Left cardiac atrium (tissue), 4 donors: ENCODE measurements around the gene TNNI3K. TPM values are rescaled to one million over a fixed set of nuclear protein-coding genes. Genes with fewer than 3 reads are reported as not detected.

Experiments
- ATAC-seq, 2 donors: fragments of 200-7000 bp; cut with Tn5 transposase; one replicate each; pipeline ENCODE4 v1.9.1; 2020; ENCODE audit warnings: mild to moderate bottlenecking in 2 of 2, moderate library complexity in 2 of 2
- DNase-seq: peaks from one replicate; pipeline ENCODE4 v3.0.0-alpha.2; 2020
- intact Hi-C, 2 donors: fragments of 100-400 bp; cut with DNase I; formaldehyde crosslinking; loops; one replicate each; pipeline versions ENCODE4 v1.14.1 to v1.15.1; 2022 to 2023
- total RNA-seq, 2 donors: library from RNA; stranded (reverse); fragmentation: NEBNext Ultra II Directional; extraction: Animal tissue kit (Norgen Biotek cat#: 25700); gene quantifications; one replicate each; pipeline ENCODE4 v1.2.1, GENCODE V29; 2021
- donor health status: DM: no; HTN: yes; CAD: no.
- donor health status: DM: no; HTN: yes; CAD: no; lungs with severe emphysema.
- donor health status: DM: yes; HTN: yes; CAD: no.
- donor health status: Dilated cardiomyopathy.

The TNNI3K gene
- total RNA-seq, 2 donors from 2014 or later, result 4.8 to 33.0 TPM

DNA sequence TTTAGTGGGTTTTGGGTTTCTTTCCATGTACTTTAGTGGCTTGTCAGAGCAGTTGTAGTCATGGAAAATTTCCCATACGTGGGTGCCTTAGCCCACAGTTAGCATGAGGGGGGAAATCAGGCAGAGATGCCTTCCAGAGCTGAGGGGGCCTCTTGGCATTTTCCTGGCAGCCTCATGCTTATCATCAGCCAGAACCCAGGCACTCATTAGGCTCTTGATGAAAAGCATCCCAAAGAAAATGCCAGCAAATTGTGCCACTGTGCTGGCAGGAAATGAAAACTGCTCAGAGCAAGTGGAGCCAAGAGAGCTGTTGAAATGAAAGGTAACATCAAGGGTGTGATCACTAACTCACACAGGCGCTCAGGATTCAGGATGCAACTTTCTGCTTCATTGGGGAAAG, 128.0 kb downstream of the TNNI3K start:
- ATAC-seq (peak; percentile 68 to 88), DNase-seq (peak; percentile 15)
- intact Hi-C loops, result no loop called here

DNA sequence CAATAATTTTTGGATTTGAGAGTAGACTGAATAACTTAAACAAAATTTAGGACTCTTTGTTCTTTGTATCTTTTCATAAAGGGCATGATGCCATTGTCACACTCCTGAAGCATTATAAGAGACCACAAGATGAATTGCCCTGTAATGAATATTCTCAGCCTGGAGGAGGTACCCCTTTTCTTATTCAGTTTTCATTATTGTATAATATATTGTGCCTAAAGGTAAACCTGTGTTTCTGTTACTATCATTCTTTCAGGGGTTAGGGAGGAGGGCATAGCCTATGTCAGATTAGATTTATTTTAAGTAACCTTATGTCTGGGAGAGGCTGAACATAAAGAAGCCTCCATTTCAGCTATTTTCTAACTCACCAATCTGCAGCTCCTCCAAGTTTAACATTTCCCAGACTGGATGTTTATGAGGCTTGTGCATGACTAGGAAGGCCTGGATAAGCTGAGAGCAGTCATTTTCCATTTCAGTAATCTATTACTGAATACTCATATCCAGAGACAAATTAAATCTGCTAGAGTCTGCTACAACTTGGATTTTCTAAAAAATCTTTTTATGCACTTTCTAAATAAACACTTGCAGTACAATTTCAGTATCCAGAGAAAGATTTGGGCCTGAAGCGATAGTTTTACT, 132.1 kb downstream of the TNNI3K start:
- DNase-seq (no peak), ATAC-seq (no peak)
- intact Hi-C loops, result no loop called here

DNA sequence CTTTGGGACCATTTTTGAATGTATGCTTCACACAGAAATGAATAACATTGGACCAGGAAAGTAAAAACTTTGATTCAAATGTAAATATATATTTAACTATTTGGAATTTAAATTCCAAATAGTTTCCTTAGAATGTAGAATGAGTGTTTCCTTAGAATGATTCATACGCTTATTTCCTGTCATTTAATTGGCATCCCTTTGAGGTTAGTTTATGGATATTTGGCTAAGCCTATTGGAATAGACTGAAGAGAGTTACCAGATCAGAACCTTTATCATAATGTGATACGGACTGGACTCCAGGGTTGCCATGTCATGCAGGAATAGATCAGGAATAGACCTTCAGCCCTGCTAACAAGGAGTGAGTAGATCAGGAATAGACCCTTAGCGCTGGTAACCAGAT, 133.1 kb downstream of the TNNI3K start:
- ATAC-seq (no peak), DNase-seq (no peak)
- intact Hi-C loops, result no loop called here

DNA sequence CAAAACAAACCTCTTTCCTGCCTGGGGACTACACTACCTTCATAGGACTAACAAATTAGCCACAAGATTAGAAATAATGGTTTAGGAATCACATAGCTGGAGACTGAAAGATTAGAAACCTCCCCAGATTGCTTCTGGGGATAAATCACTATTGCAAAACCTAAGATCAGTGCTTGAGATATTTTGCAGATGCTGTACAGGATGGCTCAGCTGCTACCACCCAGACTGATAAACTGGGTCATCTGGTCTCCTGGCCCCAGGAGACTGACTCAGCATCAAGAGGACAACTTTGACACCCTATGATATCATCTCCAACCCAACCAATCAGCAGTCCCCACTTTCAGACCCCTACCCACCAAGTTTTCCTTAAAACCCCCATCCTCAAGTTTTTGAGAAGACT, 140.2 kb downstream of the TNNI3K start:
- ATAC-seq, result no peak
- no peak for DNase-seq
- intact Hi-C loops, result no loop called here

DNA sequence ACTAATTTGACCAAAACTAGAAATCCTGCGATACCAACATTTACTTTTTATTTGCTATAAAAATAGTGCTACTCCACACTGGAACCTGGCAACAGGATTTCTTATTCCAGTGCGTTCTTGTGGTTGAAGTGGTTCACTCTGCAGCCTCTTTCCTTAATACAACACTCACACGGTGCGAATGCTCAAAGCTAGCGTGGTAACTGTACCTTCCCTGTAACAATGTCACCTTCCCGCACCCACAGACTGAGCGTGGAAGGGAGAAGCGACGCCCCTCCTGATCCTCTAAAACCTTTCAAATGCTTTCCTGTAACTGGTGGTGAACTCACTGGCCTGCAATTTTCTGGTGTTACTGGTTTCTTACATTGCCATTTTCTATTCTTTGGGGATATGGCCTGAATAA, 145.1 kb downstream of the TNNI3K start:
- DNase-seq (no peak), ATAC-seq (no peak)
- intact Hi-C loops, result no loop called here

DNA sequence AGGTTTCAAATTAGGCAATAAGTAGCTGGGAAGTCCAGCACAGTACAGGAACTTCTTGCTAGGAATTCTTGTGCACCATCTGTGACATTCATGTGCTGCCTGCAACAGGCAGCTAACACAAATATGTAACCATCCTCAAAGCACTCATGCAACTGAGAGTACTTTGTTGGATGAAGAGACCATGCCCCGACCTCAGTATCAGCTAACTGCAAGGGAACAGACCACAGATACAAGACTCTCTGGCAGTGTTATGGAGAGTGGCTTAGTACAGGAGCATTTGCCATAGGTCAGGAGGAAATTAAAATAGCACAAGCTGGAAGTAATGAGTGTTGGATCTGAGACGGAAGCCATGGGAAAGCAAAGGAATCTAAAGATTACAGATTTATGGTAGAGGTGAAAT, 153.7 kb downstream of the TNNI3K start:
- ATAC-seq (no peak), DNase-seq (no peak)
- intact Hi-C loops, result no loop called here

DNA sequence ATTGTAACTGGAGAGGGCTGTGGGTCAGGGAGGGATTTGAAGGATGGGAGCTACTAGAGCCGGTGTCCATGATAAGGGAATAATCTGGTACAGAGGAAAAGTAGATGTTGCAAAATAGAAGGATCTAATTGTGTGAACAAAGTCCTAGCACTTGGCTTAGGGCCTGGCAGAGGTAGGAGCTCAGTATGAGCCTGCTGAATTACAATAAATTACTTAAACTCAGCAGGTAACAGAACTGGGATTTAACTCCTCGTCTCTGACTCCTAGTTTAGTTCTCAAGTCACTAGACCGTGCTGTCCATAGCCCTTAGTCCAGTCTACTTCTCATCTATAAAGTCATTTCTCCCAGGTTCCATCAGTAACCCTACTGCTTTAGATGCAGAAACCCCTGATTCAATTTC, 157.0 kb downstream of the TNNI3K start:
- DNase-seq (no peak), ATAC-seq (no peak)
- intact Hi-C loops, result no loop called here

DNA sequence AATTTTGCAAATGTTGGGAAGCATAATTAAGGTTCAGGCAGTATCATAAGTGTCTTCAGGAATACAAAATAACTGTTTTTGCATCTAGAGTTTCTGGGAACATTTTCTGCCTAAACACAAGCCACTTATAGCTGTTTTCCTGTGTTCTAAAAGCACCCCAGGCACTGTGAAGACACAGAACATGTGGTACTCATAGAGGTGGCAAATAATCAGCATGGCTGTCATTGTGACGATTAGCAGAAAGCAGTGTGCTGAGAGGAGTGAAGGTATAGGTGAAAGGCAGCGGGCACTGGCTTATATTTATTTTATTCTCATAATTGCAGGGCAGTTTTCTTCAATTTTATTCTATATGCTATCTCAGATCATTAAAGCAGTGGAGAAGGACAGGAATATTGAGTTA, 157.7 kb downstream of the TNNI3K start:
- intact Hi-C loops, result no loop called here
- no peak for DNase-seq

DNA sequence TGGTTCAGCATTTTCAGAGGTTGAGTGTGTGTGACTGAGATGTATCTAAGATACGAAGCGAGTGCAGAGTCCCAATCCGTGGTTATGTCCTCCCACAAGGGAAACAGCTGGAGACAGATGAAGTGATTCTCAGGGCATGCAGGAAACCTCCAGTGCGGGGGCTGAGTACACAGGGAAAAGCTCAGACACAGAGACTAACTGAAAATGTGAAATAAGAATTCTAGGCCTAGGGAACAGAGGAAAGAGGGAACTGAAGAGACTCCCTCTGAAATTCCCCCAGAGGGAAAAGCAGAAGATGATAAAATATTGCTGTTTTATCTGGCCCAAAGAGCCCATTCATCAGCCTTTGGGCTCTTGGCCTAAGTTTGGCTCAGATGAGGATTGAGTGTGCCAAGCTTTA, 160.4 kb downstream of the TNNI3K start:
- DNase-seq (peak; percentile 27), ATAC-seq (peak in 1 of 2 donors; percentile 69)
- intact Hi-C loops, result no loop called here

More for the DNA sequence above, 157.7 kb downstream of the TNNI3K start:
- peak in 1 of 2 donors; percentile 55 for ATAC-seq

DNA sequence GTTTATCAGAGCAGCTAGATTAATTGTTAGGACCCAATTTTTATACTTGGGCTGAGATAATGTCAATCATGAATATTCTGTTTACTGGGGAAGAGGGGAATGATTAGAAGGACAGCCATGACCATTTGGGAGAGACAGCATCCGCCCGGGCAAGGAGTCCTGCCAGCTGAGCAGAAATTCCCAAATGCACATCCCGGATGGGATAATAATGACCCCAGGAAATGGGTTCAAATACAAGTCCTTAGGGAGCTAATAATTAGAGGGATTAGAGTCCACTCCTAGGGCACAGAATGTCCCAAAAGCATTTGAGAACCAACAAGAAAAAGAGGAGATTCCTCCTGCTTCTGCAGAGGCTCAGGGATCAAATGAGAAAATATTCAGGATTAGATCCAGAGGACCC, 161.3 kb downstream of the TNNI3K start:
- peak; percentile 19 for DNase-seq
- intact Hi-C loops, result no loop called here
- ATAC-seq, result peak; percentile 43 to 52

DNA sequence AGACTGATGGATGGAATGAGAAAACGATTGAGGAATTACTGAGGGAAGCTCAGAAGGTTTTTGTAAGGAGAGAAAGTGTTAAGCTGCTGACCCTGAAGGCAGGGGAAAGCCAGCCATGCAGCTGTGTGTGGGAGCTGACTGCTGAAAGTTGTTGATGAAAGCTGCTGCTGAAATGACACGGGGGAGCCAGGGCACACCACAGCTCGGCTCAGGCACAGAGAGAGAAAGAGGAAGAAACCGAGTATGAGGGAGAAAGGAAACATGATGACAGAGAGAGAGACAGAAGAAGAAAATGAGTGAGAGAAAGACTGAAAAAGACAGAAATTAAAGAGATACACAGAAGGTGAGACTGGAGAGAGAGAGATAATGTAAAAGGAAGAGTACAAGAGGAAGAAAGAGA, 161.7 kb downstream of the TNNI3K start:
- ATAC-seq (peak; percentile 72 to 77), DNase-seq (no peak)
- intact Hi-C loops, result no loop called here

DNA sequence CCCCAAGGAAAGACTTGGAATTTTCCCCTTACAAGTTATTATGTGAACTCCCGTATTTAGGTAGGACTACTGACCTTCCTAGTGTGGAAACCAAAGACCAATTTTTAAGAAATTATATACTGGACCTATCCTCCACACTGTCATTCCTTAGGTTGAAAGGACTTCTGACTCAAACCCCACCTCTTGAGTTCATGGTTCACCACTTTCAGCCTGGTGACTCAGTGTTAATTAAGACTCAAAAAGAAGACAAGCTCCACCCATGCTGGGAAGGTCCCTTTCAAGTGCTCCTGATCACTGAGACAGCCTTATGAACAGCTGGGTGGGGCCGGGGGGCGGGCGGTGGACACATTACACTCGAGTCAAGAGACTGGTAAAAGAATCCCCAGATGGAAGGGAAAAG, 164.1 kb downstream of the TNNI3K start:
- no peak for ATAC-seq
- intact Hi-C loops, result no loop called here
- DNase-seq, result no peak

DNA sequence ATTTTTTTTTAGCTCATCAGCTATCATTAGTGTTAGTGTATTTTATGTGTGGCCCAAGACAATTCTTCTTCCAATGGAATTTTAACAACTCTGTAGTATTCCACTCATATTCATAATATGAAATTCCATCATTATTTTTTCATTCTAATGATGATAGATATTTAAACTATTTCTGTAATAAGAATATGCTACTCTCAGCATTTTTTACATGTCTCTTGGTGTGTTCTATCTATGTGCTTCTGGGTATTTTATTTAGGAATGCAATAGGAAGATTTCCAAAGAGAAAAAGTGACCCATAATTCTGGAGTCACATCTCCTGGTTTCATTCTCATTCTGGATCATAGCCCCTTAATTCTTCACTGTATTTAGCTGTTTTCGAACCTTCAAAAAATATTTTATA, 167.7 kb downstream of the TNNI3K start:
- DNase-seq (no peak), ATAC-seq (no peak)
- intact Hi-C loops, result no loop called here

DNA sequence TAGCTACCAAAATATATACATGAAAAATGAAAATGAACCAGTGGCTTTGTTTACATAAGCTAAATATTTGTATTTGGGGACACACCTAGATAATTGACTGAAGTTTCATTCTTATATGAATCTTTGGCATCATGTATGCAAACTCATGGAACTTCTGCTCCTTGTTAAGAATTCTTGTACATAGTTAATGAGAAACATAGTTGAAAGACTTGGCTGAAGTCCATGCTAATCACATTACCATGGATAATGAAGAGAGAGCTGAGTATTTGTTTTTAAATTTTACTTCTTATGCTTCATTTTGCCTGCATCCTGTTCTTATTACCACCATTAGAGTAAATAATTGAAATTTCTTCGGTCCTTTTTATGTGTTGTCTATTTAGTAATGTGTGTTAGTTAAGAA, 168.4 kb downstream of the TNNI3K start:
- ATAC-seq, result no peak
- DNase-seq, result no peak
- intact Hi-C loops, result no loop called here

DNA sequence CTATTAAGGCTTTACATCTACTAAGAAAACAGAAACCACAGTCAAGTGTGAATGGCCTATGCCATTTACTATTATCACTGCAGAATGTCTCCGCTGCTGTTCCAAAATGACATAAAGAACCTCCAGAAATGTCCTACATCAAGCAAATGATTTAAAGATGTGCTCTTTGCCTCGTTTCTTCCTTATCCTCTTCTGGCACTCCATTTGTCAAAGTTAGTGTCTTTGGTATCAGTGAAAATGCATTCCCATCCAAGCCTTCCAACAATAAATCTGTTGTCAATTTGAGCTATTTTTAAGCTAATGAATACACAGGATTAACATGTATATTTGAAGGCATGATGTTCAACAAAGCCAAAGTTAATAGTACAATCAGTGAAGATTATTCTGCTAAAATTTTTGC, 171.6 kb downstream of the TNNI3K start:
- DNase-seq (no peak), ATAC-seq (no peak)
- intact Hi-C loops, result no loop called here

DNA sequence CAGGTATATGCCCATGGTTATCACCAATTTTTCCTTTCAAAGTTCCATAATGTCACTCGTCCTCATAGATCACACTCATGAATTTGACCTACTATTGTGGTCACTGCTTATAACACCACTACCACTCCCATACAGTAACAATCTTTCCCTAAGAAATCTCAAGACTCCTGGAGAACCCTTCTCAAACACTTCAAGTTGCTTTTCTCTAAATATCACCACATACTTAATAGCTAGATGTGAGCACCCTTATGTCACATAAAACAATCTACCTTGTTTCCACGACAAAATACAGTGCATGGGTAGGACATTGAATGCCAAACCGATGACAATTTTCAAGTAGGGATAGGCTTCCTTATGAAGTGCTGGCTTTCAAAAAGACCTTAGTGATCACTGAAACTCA, 172.7 kb downstream of the TNNI3K start:
- ATAC-seq, result no peak

DNA sequence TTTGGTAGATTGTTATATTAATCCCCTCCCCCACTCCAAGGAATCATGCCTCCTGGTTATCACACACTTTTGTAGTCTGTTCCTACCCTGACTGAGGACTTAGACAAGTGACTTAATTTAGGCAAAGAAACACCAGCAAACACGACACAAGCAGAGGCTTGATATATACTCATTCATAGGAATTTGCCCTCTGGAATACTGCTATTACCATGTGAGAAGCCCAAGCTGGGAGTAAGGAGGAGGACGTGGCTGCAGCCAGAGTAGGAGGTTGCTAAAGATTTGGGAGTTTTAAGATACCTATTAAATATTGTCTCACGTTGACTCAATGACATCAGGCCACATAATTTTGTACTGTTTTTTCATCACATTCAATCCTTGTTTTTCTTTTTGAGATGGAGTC, 177.1 kb downstream of the TNNI3K start:
- intact Hi-C loops, result no loop called here

More for the DNA sequence above, 172.7 kb downstream of the TNNI3K start:
- no peak for DNase-seq
- intact Hi-C loops, result no loop called here

DNA sequence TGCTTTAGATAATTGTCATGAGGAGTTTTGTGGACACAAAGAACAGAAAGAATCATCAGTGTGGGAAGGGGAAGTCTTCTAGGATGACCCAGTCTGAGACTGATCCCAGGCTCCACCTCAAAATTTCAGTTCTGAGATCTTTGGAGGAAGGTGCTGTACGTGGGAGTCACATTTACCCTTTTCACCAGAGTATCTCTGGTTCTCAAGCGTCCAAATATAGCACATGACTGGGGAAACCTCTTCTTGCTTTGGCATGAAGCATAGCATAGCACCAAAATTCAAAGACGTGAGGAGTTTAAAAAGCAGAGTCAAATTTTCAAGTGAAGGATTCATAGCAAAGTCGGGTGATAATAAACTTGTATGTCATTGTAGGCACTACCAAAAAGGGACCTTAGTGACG, 180.7 kb downstream of the TNNI3K start:
- ATAC-seq (no peak), DNase-seq (no peak)
- intact Hi-C loops, result no loop called here

More for the DNA sequence above, 177.1 kb downstream of the TNNI3K start:
- DNase-seq, result no peak
- ATAC-seq, result no peak

DNA sequence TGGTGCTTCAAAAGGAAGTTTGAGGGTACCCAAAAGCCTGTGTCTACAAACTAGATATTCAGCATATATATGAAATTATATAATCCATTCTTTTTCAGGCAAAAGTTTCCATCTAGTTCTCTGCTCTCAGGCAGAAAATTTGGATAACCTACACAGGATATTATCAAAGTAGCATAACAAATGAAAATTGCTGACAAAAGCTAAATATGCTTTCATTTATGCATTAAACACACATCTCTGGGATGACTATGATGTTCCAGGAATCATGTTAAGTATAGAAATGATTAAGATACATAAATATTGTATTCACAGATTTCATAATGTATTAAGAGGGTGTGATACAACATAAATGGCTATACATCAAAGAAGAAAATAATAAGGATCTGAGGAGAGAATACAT, 184.4 kb downstream of the TNNI3K start:
- ATAC-seq (no peak), DNase-seq (no peak)
- intact Hi-C loops, result no loop called here

DNA sequence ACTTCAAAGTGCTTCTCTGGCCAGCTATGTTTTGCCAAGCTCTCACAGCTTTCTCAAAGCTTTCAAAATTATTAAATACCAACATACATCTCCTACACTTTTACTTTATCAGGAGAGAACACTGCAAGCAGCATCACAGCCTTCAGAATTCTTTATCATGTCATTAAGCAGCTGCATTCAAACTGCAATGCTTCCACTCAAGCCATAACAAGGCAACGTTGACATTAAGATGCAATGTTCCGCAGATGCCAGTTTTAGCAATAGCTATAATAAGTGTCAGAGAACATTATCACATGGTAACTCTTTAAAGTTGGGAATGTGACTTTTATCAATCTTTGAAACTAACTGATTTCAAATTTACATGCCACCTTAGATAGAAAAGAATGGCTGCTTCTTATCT, 185.3 kb downstream of the TNNI3K start:
- ATAC-seq, result no peak
- DNase-seq, result no peak
- intact Hi-C loops, result no loop called here

DNA sequence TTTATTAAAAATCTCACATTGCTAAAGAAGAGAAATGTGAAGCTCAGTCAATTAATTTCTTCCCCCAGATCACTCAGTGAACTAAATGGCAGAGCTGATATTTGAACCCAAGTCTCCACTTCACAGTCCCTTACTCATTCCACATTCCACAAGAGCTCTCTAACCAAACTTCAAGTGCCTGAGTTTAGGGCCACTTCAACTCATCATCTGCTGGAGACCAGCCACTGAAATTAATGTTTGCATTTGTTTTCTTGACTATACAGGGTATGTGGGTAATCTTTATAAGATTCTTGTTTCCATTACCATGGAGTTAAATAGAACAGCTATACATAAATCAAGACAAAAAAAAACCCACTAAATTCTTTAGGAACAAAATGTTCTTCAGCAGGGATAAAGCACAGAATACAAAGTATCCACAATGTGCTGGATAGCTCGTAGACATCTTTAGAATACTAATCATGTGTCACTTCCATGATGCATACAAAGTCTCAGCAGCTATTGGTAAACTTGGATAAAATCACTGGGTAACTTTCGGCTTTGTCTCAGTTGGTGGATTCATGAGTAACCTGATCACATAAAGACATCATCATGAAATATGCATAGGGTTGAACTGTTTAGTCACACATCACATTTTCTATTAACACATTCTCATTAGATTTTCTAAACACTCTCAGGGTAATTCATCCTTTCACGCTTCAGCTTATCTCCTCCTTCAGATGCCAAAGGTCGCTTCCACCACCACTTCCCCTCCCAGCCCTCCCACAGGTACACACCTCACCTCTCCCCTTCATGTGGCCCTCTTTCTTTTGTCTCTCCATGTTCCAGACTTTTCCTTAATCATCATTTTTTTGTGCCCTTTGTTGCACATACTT, 187.5 kb downstream of the TNNI3K start:
- no peak for ATAC-seq
- intact Hi-C loops, result no loop called here

More for the DNA sequence above, 187.5 kb downstream of the TNNI3K start:
- DNase-seq, result no peak
